Stimulated activated CD4-positive, alpha-beta T cell treated with anti-CD3 and anti-CD28 coated beads, Interleukin-12 subunit alpha, Interleukin-12 subunit beta, amount 100 ng/mL, for 4 hours (primary cell): ENCODE data around the gene FGFR3.
A peak's percentile ranks its signal among the peaks of the same experiment; 100 is the strongest.

ENCODE experiments used
- DNase-seq: peaks from one replicate; pipeline ENCODE4 v3.0.0-alpha.2; 2020

The FGFR3 gene

GRCh38 chr4:1803523-1804423 is 10.7 kb downstream of the FGFR3 start:
- no peak for DNase-seq

GRCh38 chr4:1804638-1805492 is 11.8 kb downstream of the FGFR3 start:
- no peak for DNase-seq

- DNase-seq, result no peak
Observed at GRCh38 chr4:1805493-1806222, 12.6 kb downstream of the FGFR3 start.

- no peak for DNase-seq
Observed at GRCh38 chr4:1806223-1806564, 13.1 kb downstream of the FGFR3 start.

- DNase-seq, result no peak
Observed at GRCh38 chr4:1806596-1807331, 13.7 kb downstream of the FGFR3 start.

GRCh38 chr4:1807332-1807777 is 14.3 kb downstream of the FGFR3 start:
- DNase-seq, result no peak

- no peak for DNase-seq
Observed at GRCh38 chr4:1808396-1808795, 15.3 kb downstream of the FGFR3 start.

- DNase-seq, result no peak
Observed at GRCh38 chr4:1808851-1809753, 16.0 kb downstream of the FGFR3 start.

- peak; percentile 63 for DNase-seq
Observed at GRCh38 chr4:1809754-1810502, 16.8 kb downstream of the FGFR3 start.

- no peak for DNase-seq
Observed at GRCh38 chr4:1810765-1811164, 17.7 kb downstream of the FGFR3 start.

GRCh38 chr4:1812720-1813119 is 19.6 kb downstream of the FGFR3 start:
- DNase-seq, result no peak

- DNase-seq, result no peak
Observed at GRCh38 chr4:1813231-1813630, 20.1 kb downstream of the FGFR3 start.

- DNase-seq, result no peak
Observed at GRCh38 chr4:1813915-1814314, 20.8 kb downstream of the FGFR3 start.

GRCh38 chr4:1814453-1814852 is 21.4 kb downstream of the FGFR3 start:
- no peak for DNase-seq

GRCh38 chr4:1815096-1815996 is 22.3 kb downstream of the FGFR3 start:
- DNase-seq, result no peak

GRCh38 chr4:1815997-1816860 is 23.1 kb downstream of the FGFR3 start:
- no peak for DNase-seq

- DNase-seq, result no peak
Observed at GRCh38 chr4:1819284-1819683, 26.2 kb downstream of the FGFR3 start.

GRCh38 chr4:1819816-1820215 is 26.7 kb downstream of the FGFR3 start:
- DNase-seq, result no peak
